DOHH2 (cell line): ENCODE results near the gene RELB.

ENCODE experiments used
- H3F3A ChIP-seq: fragments of 200-600 bp; sonication (generic), shearing (Covaris generic); 2 replicates; pipeline ENCODE4 v1.6.0; 2016; ENCODE audit warnings: antibody characterized with exemption, mild to moderate bottlenecking; ENCODE audit not compliant: control insufficient read depth, insufficient read depth
- H3K27ac ChIP-seq: fragments of 200-600 bp; sonication (generic); 2 replicates; pipeline ENCODE4 v1.5.1; 2014; ENCODE audit warnings: low read depth, mild to moderate bottlenecking, low read length, moderate library complexity
- H3K27me3 ChIP-seq: fragments of 200-600 bp; sonication (generic); 2 replicates; pipeline ENCODE4 v1.6.1; 2014; ENCODE audit warnings: mild to moderate bottlenecking, low read length, mixed read lengths; ENCODE audit not compliant: control insufficient read depth
- H3K36me3 ChIP-seq: fragments of 200-600 bp; sonication (generic); 2 replicates; pipeline ENCODE4 v1.6.1; 2014; ENCODE audit warnings: mild to moderate bottlenecking, low read length, moderate library complexity, mixed read lengths; ENCODE audit not compliant: control insufficient read depth
- H3K4me1 ChIP-seq: fragments of 200-600 bp; sonication (generic); 2 replicates; pipeline ENCODE4 v1.6.1; 2014; ENCODE audit warnings: mild to moderate bottlenecking, low read length, mixed read lengths; ENCODE audit not compliant: control insufficient read depth
- H3K4me2 ChIP-seq: fragments of 200-600 bp; sonication (generic); 2 replicates; pipeline ENCODE4 v1.6.0; 2014; ENCODE audit warnings: mild to moderate bottlenecking, low read length, moderate library complexity
- H3K4me3 ChIP-seq: fragments of 200-600 bp; sonication (generic); 2 replicates; pipeline ENCODE4 v1.5.1; 2014; ENCODE audit warnings: mild to moderate bottlenecking, low read length, mixed read lengths
- H3K79me2 ChIP-seq: fragments of 200-600 bp; sonication (generic); 2 replicates; pipeline ENCODE4 v1.6.1; 2014; ENCODE audit warnings: mild to moderate bottlenecking, low read length, mixed read lengths; ENCODE audit not compliant: control insufficient read depth
- H3K9me2 ChIP-seq: fragments of 200-600 bp; sonication (generic); replicated peaks from 2 replicates; pipeline ENCODE4 v1.6.1; 2014; ENCODE audit warnings: mild to moderate bottlenecking, low read length, mixed read lengths; ENCODE audit not compliant: control insufficient read depth
- H3K9me3 ChIP-seq: fragments of 200-600 bp; sonication (generic); 2 replicates; pipeline ENCODE4 v1.6.1; 2014; ENCODE audit warnings: antibody characterized with exemption, low read length, mixed read lengths; ENCODE audit not compliant: control insufficient read depth, insufficient read depth
- H4K20me1 ChIP-seq: fragments of 200-600 bp; sonication (generic); 2 replicates; pipeline ENCODE4 v1.6.0; 2014; ENCODE audit warnings: low read depth, mild to moderate bottlenecking, antibody characterized with exemption, low read length, moderate library complexity; ENCODE audit not compliant: control insufficient read depth, insufficient read depth
- EZH2phosphoT487 ChIP-seq: fragments of 200-600 bp; sonication (generic); IDR thresholded peaks from 2 replicates; pipeline ENCODE4 v1.6.1; 2017; ENCODE audit warnings: borderline replicate concordance, mild to moderate bottlenecking, antibody characterized with exemption, low read length, moderate library complexity, mixed read lengths
- TF ChIP-seq, protein P1 (sequence below): fragments of 200-600 bp; sonication (generic); IDR thresholded peaks from one replicate; pipeline ENCODE4 v1.5.1; 2014; ENCODE audit warnings: antibody characterized with exemption, mild to moderate bottlenecking, low read depth, low read length; ENCODE audit not compliant: poor library complexity, severe bottlenecking

Gene RELB

DNA sequence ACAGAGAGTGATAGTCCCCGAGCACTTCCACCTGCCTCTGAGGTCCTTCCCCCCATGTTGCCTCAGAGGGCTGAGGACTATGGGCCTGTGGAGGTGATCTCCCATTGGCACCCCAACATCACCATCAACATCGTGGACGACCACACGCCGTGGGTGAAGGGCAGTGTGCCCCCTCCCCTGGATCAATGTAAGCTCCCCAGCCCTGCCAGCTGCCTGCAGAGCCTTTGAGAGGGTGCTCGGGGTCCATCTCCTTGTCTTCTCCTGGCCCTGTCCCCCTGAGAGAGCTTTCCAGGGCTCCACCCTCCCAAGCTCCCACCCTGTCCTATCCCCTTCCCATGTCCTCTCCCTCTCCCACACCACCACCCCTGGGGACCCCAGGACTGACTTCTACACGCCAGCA lies 14.9 kb upstream of the RELB start:
- Histone ChIP-seq H4K20me1 (no peaks in the 10 kb centered on the region), H3F3A (no peaks in the 10 kb centered on the region; the same call in 1 of the 2 replicates), H3K4me2 (no peak overlapping the region), H3K9me3 (no peaks in the 10 kb centered on the region), H3K27me3 (no peaks in the 10 kb centered on the region), H3K27ac (no peak overlapping the region), H3K79me2 (no peaks in the 10 kb centered on the region; the same call in 1 of the 2 replicates), H3K9me2 (no peaks in the 10 kb centered on the region), H3K36me3 (peaks cover 69% of the 10 kb centered on the region), H3K4me1 (peaks cover 15% of the 10 kb centered on the region), H3K4me3 (no peak overlapping the region)
- no peak for TF ChIP-seq EZH2phosphoT487
- TF ChIP-seq, protein P1, sequence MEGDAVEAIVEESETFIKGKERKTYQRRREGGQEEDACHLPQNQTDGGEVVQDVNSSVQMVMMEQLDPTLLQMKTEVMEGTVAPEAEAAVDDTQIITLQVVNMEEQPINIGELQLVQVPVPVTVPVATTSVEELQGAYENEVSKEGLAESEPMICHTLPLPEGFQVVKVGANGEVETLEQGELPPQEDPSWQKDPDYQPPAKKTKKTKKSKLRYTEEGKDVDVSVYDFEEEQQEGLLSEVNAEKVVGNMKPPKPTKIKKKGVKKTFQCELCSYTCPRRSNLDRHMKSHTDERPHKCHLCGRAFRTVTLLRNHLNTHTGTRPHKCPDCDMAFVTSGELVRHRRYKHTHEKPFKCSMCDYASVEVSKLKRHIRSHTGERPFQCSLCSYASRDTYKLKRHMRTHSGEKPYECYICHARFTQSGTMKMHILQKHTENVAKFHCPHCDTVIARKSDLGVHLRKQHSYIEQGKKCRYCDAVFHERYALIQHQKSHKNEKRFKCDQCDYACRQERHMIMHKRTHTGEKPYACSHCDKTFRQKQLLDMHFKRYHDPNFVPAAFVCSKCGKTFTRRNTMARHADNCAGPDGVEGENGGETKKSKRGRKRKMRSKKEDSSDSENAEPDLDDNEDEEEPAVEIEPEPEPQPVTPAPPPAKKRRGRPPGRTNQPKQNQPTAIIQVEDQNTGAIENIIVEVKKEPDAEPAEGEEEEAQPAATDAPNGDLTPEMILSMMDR, result no peak

DNA sequence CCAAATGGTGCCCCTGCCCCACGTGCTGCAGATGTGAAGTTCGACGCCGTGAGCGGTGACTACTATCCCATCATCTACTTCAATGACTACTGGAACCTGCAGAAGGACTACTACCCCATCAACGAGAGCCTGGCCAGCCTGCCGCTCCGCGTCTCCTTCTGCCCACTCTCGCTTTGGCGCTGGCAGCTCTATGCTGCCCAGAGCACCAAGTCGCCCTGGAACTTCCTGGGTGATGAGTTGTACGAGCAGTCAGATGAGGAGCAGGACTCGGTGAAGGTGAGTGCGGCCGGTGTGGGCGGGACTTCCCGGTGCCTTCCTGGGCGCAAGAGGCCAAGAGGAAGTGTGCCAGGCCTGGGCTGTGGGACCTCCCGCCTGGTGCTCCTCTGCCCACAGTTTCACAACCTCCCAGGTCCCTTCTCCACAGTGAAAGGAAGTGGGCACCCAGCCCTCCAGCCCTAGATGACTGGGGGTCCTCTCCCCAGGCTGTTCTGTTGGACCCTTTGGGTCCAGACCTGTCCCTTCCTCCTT lies 14.1 kb upstream of the RELB start:
- H3K4me2 ChIP-seq, result no peak overlapping the region
- no peak for TF ChIP-seq EZH2phosphoT487
- TF ChIP-seq, protein P1, result no peak
- H3K36me3 ChIP-seq, result peaks cover 73% of the 10 kb centered on the region
- no peak overlapping the region for H3K27ac ChIP-seq
- no peaks in the 10 kb centered on the region for H4K20me1 ChIP-seq
- no peaks in the 10 kb centered on the region for H3K9me2 ChIP-seq
- no peak overlapping the region for H3K4me3 ChIP-seq
- no peaks in the 10 kb centered on the region for H3K9me3 ChIP-seq
- H3F3A ChIP-seq, result no peaks in the 10 kb centered on the region; the same call in 1 of the 2 replicates
- H3K27me3 ChIP-seq, result no peaks in the 10 kb centered on the region
- peaks cover 15% of the 10 kb centered on the region for H3K4me1 ChIP-seq
- no peaks in the 10 kb centered on the region; the same call in 1 of the 2 replicates for H3K79me2 ChIP-seq

DNA sequence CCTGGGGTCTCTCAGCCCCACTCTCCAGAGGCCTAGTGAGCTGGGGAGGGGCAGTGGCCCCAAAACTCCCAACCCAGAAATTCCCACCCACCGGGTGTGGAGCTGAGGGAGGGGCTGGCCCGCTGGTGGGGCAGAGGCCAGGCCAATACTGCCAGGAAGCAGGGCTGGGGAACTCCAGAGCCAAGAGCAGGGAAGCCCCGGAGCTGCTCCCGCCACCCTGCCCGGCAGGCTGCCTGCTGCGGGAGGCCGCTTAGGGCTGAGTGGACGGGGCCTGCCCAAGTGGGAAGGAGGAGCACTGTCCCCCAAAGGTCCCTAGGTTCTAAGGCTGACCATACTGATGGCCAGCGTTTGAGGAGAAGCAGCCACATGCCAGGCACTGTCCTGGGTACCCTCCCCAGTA lies 13.0 kb upstream of the RELB start:
- Histone ChIP-seq H3K79me2 (no peaks in the 10 kb centered on the region; the same call in 1 of the 2 replicates), H3K4me1 (peaks cover 15% of the 10 kb centered on the region), H3K36me3 (peaks cover 78% of the 10 kb centered on the region), H3K9me2 (no peaks in the 10 kb centered on the region), H3F3A (no peaks in the 10 kb centered on the region; the same call in 1 of the 2 replicates), H3K27me3 (no peaks in the 10 kb centered on the region), H3K4me2 (no peak overlapping the region), H3K4me3 (no peak overlapping the region), H3K27ac (no peak overlapping the region), H3K9me3 (no peaks in the 10 kb centered on the region), H4K20me1 (no peaks in the 10 kb centered on the region)
- TF ChIP-seq EZH2phosphoT487, result no peak
- TF ChIP-seq, protein P1, result no peak
